ENCODE measurements around the gene STRIP2. TPM values are rescaled to one million over a fixed set of nuclear protein-coding genes. Genes with fewer than 3 reads are reported as not detected.

STRIP2 gene
- total and polyA plus RNA-seq, 9 of the 15 experiments (the other 6 are each of a cell fraction or from before 2014, with no cell fraction given) = 10.1 to 81.8 (median 42.3) TPM

- no peak for TF ChIP-seq ZBTB49 (CRISPR knock-in tag; IDR thresholded peaks at IDR 0.05; ENCODE audit: borderline replicate concordance)
- TF ChIP-seq NFXL1 (CRISPR knock-in tag; IDR thresholded peaks at IDR 0.05) = no peak
- no peak for TF ChIP-seq SNAPC5 (CRISPR knock-in tag; IDR thresholded peaks at IDR 0.05)
- TF ChIP-seq STAT5A (IDR thresholded peaks at IDR 0.05; ENCODE audit: borderline replicate concordance, low read length) = peak; percentile 28; the same call in 1 of the 2 replicates
- TF ChIP-seq DMBX1 (CRISPR knock-in tag; IDR thresholded peaks at IDR 0.05; ENCODE audit: borderline replicate concordance) = no peak
- no peak for TF ChIP-seq HNRNPH1 (optimal IDR thresholded peaks at IDR 0.05; ENCODE audit: low read depth, low read length)
- no peak for TF ChIP-seq RFX1 (IDR thresholded peaks at IDR 0.05)
- no peak for TF ChIP-seq ZNF696 (CRISPR knock-in tag; conservative IDR thresholded peaks at IDR 0.05)
- no peak for TF ChIP-seq ZNF561 (CRISPR knock-in tag; conservative IDR thresholded peaks at IDR 0.05)
- no peak for TF ChIP-seq SRSF1 (IDR thresholded peaks at IDR 0.05; ENCODE audit: low read depth, low read length)
- no peak for TF ChIP-seq RCOR1 (IDR thresholded peaks at IDR 0.05; ENCODE audit: borderline replicate concordance in 1 of 2, low read depth in 2 of 2, low read length in 2 of 2)
- no peak for TF ChIP-seq HNRNPLL (IDR thresholded peaks at IDR 0.05; ENCODE audit: low read depth, low read length, poor library complexity, severe bottlenecking)
- no peak for TF ChIP-seq MLX (CRISPR knock-in tag; conservative IDR thresholded peaks at IDR 0.05)
- no peak; the same call in 1 of the 2 replicates for TF ChIP-seq ARID4B (CRISPR knock-in tag; IDR thresholded peaks at IDR 0.05)
- TF ChIP-seq U2AF1 (optimal IDR thresholded peaks at IDR 0.05; ENCODE audit: low read depth, low read length) = no peak
- TF ChIP-seq ZNF778 (CRISPR knock-in tag; IDR thresholded peaks at IDR 0.05) = no peak
- no peak for TF ChIP-seq CC2D1A (IDR thresholded peaks at IDR 0.05)
- TF ChIP-seq NR2F6 (CRISPR knock-in tag; IDR thresholded peaks at IDR 0.05) = no peak
- no peak for TF ChIP-seq SMARCC2 (IDR thresholded peaks at IDR 0.05; ENCODE audit: low read depth)
- TF ChIP-seq POU5F1 (IDR thresholded peaks at IDR 0.05; ENCODE audit: borderline replicate concordance, low read depth, low read length, partially characterized antibody) = no peak
- no peak for TF ChIP-seq DDX20 (tag; IDR thresholded peaks at IDR 0.05; ENCODE audit: low read depth)
- TF ChIP-seq MTA3 (IDR thresholded peaks at IDR 0.05; ENCODE audit: borderline replicate concordance) = no peak
Observed at GRCh38 chr7:129436335-129436923, 2.2 kb downstream of the STRIP2 start (continued).

Data from K562 (cell line).